Neural progenitor cell (in vitro differentiated cells): ENCODE data around the gene TAF5.

Experiments
- EZH2 ChIP-seq: fragments of 200-600 bp; sonication (generic); IDR thresholded peaks from 2 replicates; pipeline ENCODE4 v1.6.1; 2017; ENCODE audit warnings: antibody characterized with exemption, mild to moderate bottlenecking, moderate library complexity
- TF ChIP-seq, protein P1 (sequence below): fragments of 200-600 bp; sonication (generic); IDR thresholded peaks from 2 replicates; pipeline ENCODE4 v1.5.1; 2017; ENCODE audit warnings: antibody characterized with exemption, mild to moderate bottlenecking

GRCh38 chr10:103396067-103396788 lies 28.5 kb downstream of the TAF5 start, which contains the start of the genes ATP5MK and PDCD11:
- TF ChIP-seq EZH2: no peak
- TF ChIP-seq, protein P1, sequence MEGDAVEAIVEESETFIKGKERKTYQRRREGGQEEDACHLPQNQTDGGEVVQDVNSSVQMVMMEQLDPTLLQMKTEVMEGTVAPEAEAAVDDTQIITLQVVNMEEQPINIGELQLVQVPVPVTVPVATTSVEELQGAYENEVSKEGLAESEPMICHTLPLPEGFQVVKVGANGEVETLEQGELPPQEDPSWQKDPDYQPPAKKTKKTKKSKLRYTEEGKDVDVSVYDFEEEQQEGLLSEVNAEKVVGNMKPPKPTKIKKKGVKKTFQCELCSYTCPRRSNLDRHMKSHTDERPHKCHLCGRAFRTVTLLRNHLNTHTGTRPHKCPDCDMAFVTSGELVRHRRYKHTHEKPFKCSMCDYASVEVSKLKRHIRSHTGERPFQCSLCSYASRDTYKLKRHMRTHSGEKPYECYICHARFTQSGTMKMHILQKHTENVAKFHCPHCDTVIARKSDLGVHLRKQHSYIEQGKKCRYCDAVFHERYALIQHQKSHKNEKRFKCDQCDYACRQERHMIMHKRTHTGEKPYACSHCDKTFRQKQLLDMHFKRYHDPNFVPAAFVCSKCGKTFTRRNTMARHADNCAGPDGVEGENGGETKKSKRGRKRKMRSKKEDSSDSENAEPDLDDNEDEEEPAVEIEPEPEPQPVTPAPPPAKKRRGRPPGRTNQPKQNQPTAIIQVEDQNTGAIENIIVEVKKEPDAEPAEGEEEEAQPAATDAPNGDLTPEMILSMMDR: peak; percentile 28
